Dermis microvascular lymphatic vessel endothelial cell (primary cell): Measurements from ENCODE around the gene NT5C. TPM values are rescaled to one million over a fixed set of nuclear protein-coding genes. Genes with fewer than 3 reads are reported as not detected.
"Not testable (repeated sequence)": the region's sequence is repeated elsewhere in the genome, so short reads cannot be mapped to it uniquely, and the experiment has no call there.

ENCODE experiments used
- DNase-seq, 2 donors: peaks; one replicate each; pipeline versions ENCODE4 v3.0.0 to v3.0.0-alpha.2; 2010; ENCODE audit warnings: low read depth in 2 of 2
- total RNA-seq: library from RNA; depleted of rRNA; stranded (reverse); fragments of >200 nt; gene quantifications from 2 replicates; pipeline ENCODE4 v1.2.1, GENCODE V29; 2014

NT5C gene
- 42.4 and 46.0 TPM in 2 replicates for total RNA-seq

GRCh38 chr17:75131278-75132017, at the start of gene NT5C:
Gene NT5C (minus strand): TSS chr17:75131742. CDS start chr17:75131707, 35 bp downstream.
- peak; percentile 41 to 72 for DNase-seq

- no peak for DNase-seq
These were observed 49.6 kb upstream of the NT5C start for GRCh38 chr17:75181110-75181509.

GRCh38 chr17:75178453-75178852, 46.9 kb upstream of the NT5C start:
- DNase-seq = no peak

- DNase-seq = no peak
These were observed 45.1 kb upstream of the NT5C start for GRCh38 chr17:75176625-75177024.

GRCh38 chr17:75174996-75175395, 43.5 kb upstream of the NT5C start:
- no peak for DNase-seq

GRCh38 chr17:75173526-75173925, 42.0 kb upstream of the NT5C start:
- no peak for DNase-seq

GRCh38 chr17:75168998-75169397, 37.5 kb upstream of the NT5C start:
- DNase-seq = no peak

GRCh38 chr17:75164606-75165005, 33.1 kb upstream of the NT5C start:
- DNase-seq = not testable (repeated sequence)

- DNase-seq = no peak
These were observed 31.5 kb upstream of the NT5C start for GRCh38 chr17:75163074-75163473.

GRCh38 chr17:75160211-75160610, 28.7 kb upstream of the NT5C start:
- DNase-seq = no peak

- peak in 1 of 2 donors; percentile 16 for DNase-seq
These were observed 27.9 kb upstream of the NT5C start for GRCh38 chr17:75159196-75160031.

GRCh38 chr17:75158480-75158879, 26.9 kb upstream of the NT5C start:
- DNase-seq = peak in 1 of 2 donors; percentile 32

- DNase-seq = no peak
These were observed 23.7 kb upstream of the NT5C start for GRCh38 chr17:75155191-75155601.

GRCh38 chr17:75154195-75155106, 22.9 kb upstream of the NT5C start, which contains the start of gene JPT1:
Gene JPT1 (minus strand): TSS chr17:75154512. CDS start chr17:75154397, 115 bp downstream.
- DNase-seq = peak; percentile 97 to 99

GRCh38 chr17:75153780-75154194, 22.2 kb upstream of the NT5C start:
- DNase-seq = peak in 1 of 2 donors; percentile 19

GRCh38 chr17:75152922-75153779, 21.6 kb upstream of the NT5C start:
- peak in 1 of 2 donors; percentile 35 for DNase-seq

GRCh38 chr17:75152523-75152921, 21.0 kb upstream of the NT5C start:
- peak in 1 of 2 donors; percentile 7 for DNase-seq

- peak in 1 of 2 donors; percentile 8 for DNase-seq
These were observed 20.4 kb upstream of the NT5C start for GRCh38 chr17:75151930-75152329.

- no peak for DNase-seq
These were observed 16.5 kb upstream of the NT5C start for GRCh38 chr17:75147878-75148546.

- DNase-seq = no peak
These were observed 15.1 kb upstream of the NT5C start for GRCh38 chr17:75146592-75146991.
